B cell (primary cell): ENCODE data around the gene GBX1. TPM values are rescaled to one million over a fixed set of nuclear protein-coding genes. Genes with fewer than 3 reads are reported as not detected.

Experiments used
- ATAC-seq: fragments of 200-7000 bp; cut with Tn5 transposase; one replicate; pipeline ENCODE4 v1.10.0; 2021; ENCODE audit warnings: low read depth, mild to moderate bottlenecking, moderate number of reproducible peaks, moderate library complexity
- CTCF ChIA-PET: fragments of 350-600 bp; sonication (Branson Sonifier 250); formaldehyde crosslinking; loops from one replicate; lab custom pipeline; 2021; ENCODE audit warnings: antibody characterized with exemption, inconsistent platforms; lab: Charles Lee
- POLR2A ChIA-PET: fragments of 350-600 bp; sonication (Branson Sonifier 250); formaldehyde crosslinking; loops from one replicate; lab custom pipeline; 2021; ENCODE audit warnings: antibody characterized with exemption; lab: Charles Lee
- DNase-seq: peaks from one replicate; pipeline ENCODE4 v3.0.0; 2013
- H2AFZ ChIP-seq: 2 replicates; pipeline ENCODE4 v1.6.1; 2012; ENCODE audit warnings: mild to moderate bottlenecking, low read depth, low read length; ENCODE audit not compliant: insufficient read depth, poor library complexity, severe bottlenecking
- H3K27ac ChIP-seq, 2 donors: 1 replicate in 1 of 2; 2 replicates in 1 of 2; pipeline ENCODE4 v1.5.1; 2012 to 2013; ENCODE audit warnings: low read length in 2 of 2, mild to moderate bottlenecking in 2 of 2, moderate library complexity in 1 of 2
- H3K27me3 ChIP-seq, 4 experiments: fragments of 200-600 bp in 1 of 4; sonication (generic) in 1 of 4; replicated peaks in 1 of 4; 1 replicate in 2 of 4; 2 replicates in 2 of 4; pipeline versions ENCODE4 v1.6.1 to v1.7.0; 2013 to 2016; ENCODE audit warnings: low read length in 3 of 4, mild to moderate bottlenecking in 2 of 4, mixed read lengths in 1 of 4, moderate library complexity in 1 of 4; ENCODE audit not compliant: insufficient read depth in 4 of 4, control insufficient read depth in 3 of 4; ENCODE audit errors: control extremely low read depth in 1 of 4
- H3K36me3 ChIP-seq, 2 experiments: replicated peaks in 1 of 2; 1 replicate in 1 of 2; 2 replicates in 1 of 2; pipeline versions ENCODE4 v1.6.1 to v1.7.1; 2013; ENCODE audit warnings: low read length in 1 of 2; ENCODE audit not compliant: insufficient read depth in 2 of 2, control insufficient read depth in 1 of 2; ENCODE audit errors: control extremely low read depth in 1 of 2, extremely low read depth in 1 of 2
- H3K4me1 ChIP-seq, 2 donors: fragments of 200-600 bp in 1 of 2; sonication (generic) in 1 of 2; 1 replicate in 1 of 2; 2 replicates in 1 of 2; pipeline versions ENCODE4 v1.5.1 to v1.6.1; 2013 to 2017; ENCODE audit warnings: low read length in 2 of 2; ENCODE audit not compliant: control insufficient read depth in 2 of 2, insufficient read depth in 2 of 2
- H3K4me2 ChIP-seq: replicated peaks from 2 replicates; pipeline ENCODE3; 2012; ENCODE audit warnings: mild to moderate bottlenecking, low read depth, low read length; ENCODE audit not compliant: poor library complexity, severe bottlenecking
- H3K4me3 ChIP-seq, 5 experiments: fragments of 200-600 bp in 1 of 5; sonication (generic) in 1 of 5; 1 replicate in 3 of 5; 2 replicates in 2 of 5; pipeline versions ENCODE4 v1.5.1 to v1.7.0; 2011 to 2016; ENCODE audit warnings: low read length in 4 of 5, mild to moderate bottlenecking in 4 of 5, low read depth in 2 of 5, control low read depth in 1 of 5, moderate library complexity in 1 of 5; ENCODE audit not compliant: insufficient read depth in 1 of 5; ENCODE audit errors: control extremely low read depth in 1 of 5, extremely low read depth in 1 of 5
- H3K79me2 ChIP-seq: fragments of 200-600 bp; sonication (generic); one replicate; pipeline ENCODE4 v1.6.0; 2016; ENCODE audit warnings: low read length; ENCODE audit not compliant: control insufficient read depth, insufficient read depth
- H3K9ac ChIP-seq: fragments of 200-600 bp; sonication (generic); 2 replicates; pipeline ENCODE4 v1.6.1; 2017; ENCODE audit warnings: mild to moderate bottlenecking, low read length, moderate library complexity
- H3K9me3 ChIP-seq, 3 donors: one replicate each; pipeline versions ENCODE4 v1.6.1 to v1.7.1; 2013; ENCODE audit warnings: low read length in 2 of 3; ENCODE audit not compliant: control insufficient read depth in 2 of 3, insufficient read depth in 1 of 3; ENCODE audit errors: control extremely low read depth in 1 of 3
- H4K20me1 ChIP-seq: 2 replicates; pipeline ENCODE4 v1.6.0; 2012; ENCODE audit warnings: mild to moderate bottlenecking, low read length; ENCODE audit not compliant: insufficient read depth, control insufficient read depth, poor library complexity, severe bottlenecking
- H3K27ac Mint-ChIP-seq: one replicate; pipeline ENCODE4 v1.8.0; 2021; ENCODE audit warnings: mixed read lengths
- H3K27me3 Mint-ChIP-seq: one replicate; pipeline ENCODE4 v1.8.0; 2021; ENCODE audit warnings: mixed read lengths
- H3K4me1 Mint-ChIP-seq: one replicate; pipeline ENCODE4 v1.8.0; 2021; ENCODE audit warnings: mixed read lengths
- H3K4me3 Mint-ChIP-seq: one replicate; pipeline ENCODE4 v1.8.0; 2021; ENCODE audit warnings: mixed read lengths
- H3K9me3 Mint-ChIP-seq: one replicate; pipeline ENCODE4 v1.8.0; 2022; ENCODE audit warnings: mixed read lengths; ENCODE audit not compliant: insufficient read depth
- EZH2 ChIP-seq: IDR thresholded peaks from 2 replicates; pipeline ENCODE4 v1.6.1; 2012; ENCODE audit warnings: borderline replicate concordance, low read depth, mild to moderate bottlenecking, moderate library complexity, low read length; ENCODE audit not compliant: insufficient read depth, poor library complexity, severe bottlenecking
- WGBS: methylation state at CpG from one replicate; pipeline ENCODE4 v1.1.5; 2013; ENCODE audit warnings: missing lambda C conversion rate; ENCODE audit not compliant: insufficient coverage; 5-methylcytosine and 5-hydroxymethylcytosine counted together
- intact Hi-C: fragments of 100-400 bp; cut with micrococcal nuclease; formaldehyde crosslinking; loops from one replicate; pipeline ENCODE4 v1.10.0; 2022
- polyA plus RNA-seq: library from polyadenylated mRNA; depleted of rRNA; stranded (reverse); fragments of >200 nt; gene quantifications from 2 replicates; pipeline ENCODE4 v1.2.3, GENCODE V29; 2012
- total RNA-seq, 2 donors: library from RNA; stranded (reverse); fragments of 120-200 nt in 1 of 2; gene quantifications; 1 replicate in 1 of 2; 2 replicates in 1 of 2; pipeline versions ENCODE4 v1.2.3 to v1.2.4, GENCODE V29; 2013 to 2022
- TF ChIP-seq, protein P1 (sequence below): fragments of 200-600 bp; IDR thresholded peaks from one replicate; pipeline ENCODE4 v1.8.0; 2022; ENCODE audit warnings: antibody characterized with exemption, mild to moderate bottlenecking

The GBX1 gene
- total and polyA plus RNA-seq, 2 donors (not counting 1 experiment from before 2014, with no cell fraction given), result not detected

DNA sequence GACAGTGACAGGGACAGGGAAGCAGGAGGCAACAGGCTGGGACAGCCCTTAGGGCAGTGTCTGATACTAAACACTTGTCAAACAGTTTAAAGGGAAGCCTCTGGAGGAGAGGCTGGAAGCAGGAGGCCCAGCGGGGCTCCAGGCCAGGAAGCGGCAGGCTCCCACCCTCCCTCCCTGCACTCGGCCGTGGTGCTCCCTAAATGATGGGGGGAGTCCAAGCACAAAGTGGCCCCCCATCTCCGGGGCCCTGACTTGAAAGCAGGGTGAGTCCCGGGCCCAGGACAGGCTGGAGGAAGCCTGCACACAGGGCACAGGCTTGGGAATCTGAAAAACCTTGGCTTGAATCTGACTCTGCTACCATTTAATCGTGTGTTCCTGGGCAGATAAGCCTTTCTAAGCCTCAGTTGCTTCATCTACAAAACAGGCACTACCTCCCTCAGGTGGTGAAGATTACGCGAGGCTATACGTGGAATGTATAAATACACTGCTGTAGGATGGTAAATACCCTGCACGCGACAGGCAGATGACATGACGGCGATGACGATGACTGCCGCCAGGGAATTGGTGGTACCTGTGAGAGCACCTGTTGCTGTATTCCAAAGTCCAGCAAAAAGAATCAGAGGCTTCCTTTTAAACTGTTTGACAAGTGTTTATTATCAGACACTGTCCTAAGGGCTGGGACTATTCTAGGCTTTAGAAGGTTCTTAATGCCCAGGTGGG, 34.1 kb downstream of the GBX1 start:
- no peak overlapping the region for H3K4me2 ChIP-seq
- POLR2A ChIA-PET, result no interaction called here
- TF ChIP-seq EZH2, result no peak
- TF ChIP-seq, protein P1, sequence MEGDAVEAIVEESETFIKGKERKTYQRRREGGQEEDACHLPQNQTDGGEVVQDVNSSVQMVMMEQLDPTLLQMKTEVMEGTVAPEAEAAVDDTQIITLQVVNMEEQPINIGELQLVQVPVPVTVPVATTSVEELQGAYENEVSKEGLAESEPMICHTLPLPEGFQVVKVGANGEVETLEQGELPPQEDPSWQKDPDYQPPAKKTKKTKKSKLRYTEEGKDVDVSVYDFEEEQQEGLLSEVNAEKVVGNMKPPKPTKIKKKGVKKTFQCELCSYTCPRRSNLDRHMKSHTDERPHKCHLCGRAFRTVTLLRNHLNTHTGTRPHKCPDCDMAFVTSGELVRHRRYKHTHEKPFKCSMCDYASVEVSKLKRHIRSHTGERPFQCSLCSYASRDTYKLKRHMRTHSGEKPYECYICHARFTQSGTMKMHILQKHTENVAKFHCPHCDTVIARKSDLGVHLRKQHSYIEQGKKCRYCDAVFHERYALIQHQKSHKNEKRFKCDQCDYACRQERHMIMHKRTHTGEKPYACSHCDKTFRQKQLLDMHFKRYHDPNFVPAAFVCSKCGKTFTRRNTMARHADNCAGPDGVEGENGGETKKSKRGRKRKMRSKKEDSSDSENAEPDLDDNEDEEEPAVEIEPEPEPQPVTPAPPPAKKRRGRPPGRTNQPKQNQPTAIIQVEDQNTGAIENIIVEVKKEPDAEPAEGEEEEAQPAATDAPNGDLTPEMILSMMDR, result no peak
- H3K27ac Mint-ChIP-seq, result no peak overlapping the region
- no peaks in the 10 kb centered on the region for H3K4me1 ChIP-seq
- H3K27me3 ChIP-seq, result no peaks in the 10 kb centered on the region
- H3K9me3 ChIP-seq, result no peaks in the 10 kb centered on the region
- no peaks in the 10 kb centered on the region for H4K20me1 ChIP-seq
- H3K27ac ChIP-seq, result no peak overlapping the region
- ATAC-seq (no peak), DNase-seq (no peak)
- H3K27me3 Mint-ChIP-seq, result no peaks in the 10 kb centered on the region
- no peak overlapping the region for H3K4me3 Mint-ChIP-seq
- no peaks in the 10 kb centered on the region for H3K36me3 ChIP-seq
- no peak overlapping the region for H3K4me3 ChIP-seq
- 94% methylated on average over 16 of the region's 16 CpGs for WGBS
- no peaks in the 10 kb centered on the region for H3K9me3 Mint-ChIP-seq
- intact Hi-C loops, result no loop called here
- no peak overlapping the region for H2AFZ ChIP-seq
- no peak overlapping the region for H3K9ac ChIP-seq
- H3K4me1 Mint-ChIP-seq, result no peaks in the 10 kb centered on the region
- no peaks in the 10 kb centered on the region for H3K79me2 ChIP-seq
- CTCF ChIA-PET, result interaction anchor here (1.9 kb wide), 1 partner anchor 10 kb away, joined by 6 read pairs; no protein-coding TSS in a partner anchor

DNA sequence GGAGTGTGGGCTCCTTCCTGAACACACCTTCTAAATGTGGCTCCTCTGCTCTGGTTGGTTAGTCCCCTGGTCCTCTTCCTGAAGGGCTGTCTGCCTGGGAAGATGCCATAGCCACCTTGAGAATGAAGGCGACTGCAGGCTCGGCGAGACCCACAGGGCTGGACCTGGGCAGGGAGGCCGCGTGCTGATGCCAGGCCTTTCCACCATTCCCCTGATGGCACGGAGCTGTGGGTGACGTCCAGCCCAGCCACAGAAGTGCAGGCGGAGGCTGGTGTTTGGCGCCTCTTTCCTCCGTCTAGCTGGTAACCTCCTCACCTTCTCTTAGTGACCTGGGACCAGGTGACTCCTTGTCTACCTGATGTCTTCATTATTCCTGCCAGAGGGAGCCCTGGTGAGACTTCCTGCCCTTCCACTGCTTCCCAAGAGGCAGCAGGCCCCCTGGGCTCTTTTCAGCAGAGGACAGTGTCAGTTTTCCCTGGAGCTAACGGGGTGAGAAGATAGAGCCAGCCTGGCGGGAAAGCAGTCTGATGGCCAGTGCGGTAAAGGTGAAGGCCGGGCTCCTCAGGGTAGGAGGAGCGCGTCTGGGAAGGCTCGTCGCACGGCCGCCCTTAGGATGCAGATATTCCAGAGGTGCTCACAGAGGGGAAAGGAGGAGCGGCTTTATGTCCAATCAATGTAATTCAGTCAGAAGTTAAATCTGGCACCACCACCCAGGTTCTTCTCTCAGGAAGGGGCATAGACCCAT, 34.9 kb downstream of the GBX1 start:
- WGBS, result 93% methylated on average over 15 of the region's 21 CpGs
- H3K27ac Mint-ChIP-seq, result no peak overlapping the region
- ATAC-seq (no peak), DNase-seq (no peak)
- ChIA-PET CTCF (interaction anchor here (1.9 kb wide), 1 partner anchor 9 kb away, joined by 6 read pairs; no protein-coding TSS in a partner anchor), POLR2A (no interaction called here)
- H3K4me3 Mint-ChIP-seq, result no peak overlapping the region
- Histone ChIP-seq H3K79me2 (no peaks in the 10 kb centered on the region), H3K27ac (no peak overlapping the region), H2AFZ (no peak overlapping the region), H3K4me3 (no peak overlapping the region), H3K4me1 (no peaks in the 10 kb centered on the region), H3K36me3 (no peaks in the 10 kb centered on the region), H3K27me3 (no peaks in the 10 kb centered on the region), H4K20me1 (no peaks in the 10 kb centered on the region), H3K9ac (no peak overlapping the region), H3K9me3 (no peaks in the 10 kb centered on the region), H3K4me2 (no peak overlapping the region)
- TF ChIP-seq, protein P1, result no peak
- no peak for TF ChIP-seq EZH2
- intact Hi-C loops, result no loop called here
- no peaks in the 10 kb centered on the region for H3K9me3 Mint-ChIP-seq
- no peaks in the 10 kb centered on the region for H3K27me3 Mint-ChIP-seq
- H3K4me1 Mint-ChIP-seq, result no peaks in the 10 kb centered on the region
